C4-2B (cell line): ENCODE measurements around the gene PPP1R15B.

Source experiments
- CTCF ChIP-seq: fragments of 450-650 bp; conservative IDR thresholded peaks from 2 replicates; pipeline ENCODE4 v1.5.1; 2017; ENCODE audit warnings: mild to moderate bottlenecking
- ZFX ChIP-seq: fragments of 450-650 bp; IDR thresholded peaks from 2 replicates; pipeline ENCODE4 v1.6.1; 2017

DNA sequence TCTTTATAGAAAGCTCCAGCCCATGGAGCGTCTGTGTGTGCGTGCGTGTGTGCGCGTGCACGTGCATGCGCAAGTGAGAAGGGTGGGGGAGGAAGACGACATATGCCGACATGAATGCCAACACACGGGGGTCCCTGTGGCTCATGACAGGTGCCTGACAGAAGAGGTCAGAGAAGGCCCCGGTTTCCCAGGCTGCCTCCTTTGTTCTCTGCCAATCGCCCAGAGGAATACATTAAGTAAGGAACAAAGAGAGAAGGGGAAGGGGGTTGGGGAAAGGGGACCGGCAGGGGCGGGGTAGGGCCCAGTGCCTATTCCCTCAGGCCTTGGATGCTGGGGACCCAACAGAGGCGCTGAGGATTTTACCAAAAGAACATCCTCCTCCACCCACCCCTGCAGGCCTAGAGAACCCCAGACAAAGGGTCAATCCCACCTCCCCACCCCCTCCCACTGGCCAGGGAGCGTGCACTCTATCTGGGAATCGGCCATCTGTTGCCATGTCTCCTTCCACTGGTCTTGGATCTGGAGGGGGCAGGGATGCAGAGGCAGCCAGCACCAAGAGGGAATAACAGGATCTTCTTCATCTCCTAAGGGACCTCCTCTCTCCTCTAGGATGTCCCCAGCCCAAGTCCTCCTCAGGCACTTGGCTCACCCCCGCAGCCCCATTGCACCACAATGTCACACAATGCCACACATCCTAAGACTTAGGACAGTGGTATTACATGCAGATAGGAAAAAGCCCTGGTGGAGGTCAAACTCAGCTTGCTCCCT lies 43.6 kb upstream of the PPP1R15B start:
- TF ChIP-seq CTCF (no peak), ZFX (no peak)
